Astrocyte (in vitro differentiated cells and primary cell): ENCODE results near the gene HMCN1.

Source experiments
- CTCF ChIP-seq: IDR thresholded peaks from 2 replicates; pipeline ENCODE4 v1.5.1; 2011; ENCODE audit warnings: low read depth, mild to moderate bottlenecking, inconsistent platforms, low read length, moderate library complexity; ENCODE audit not compliant: insufficient read depth
- EZH2 ChIP-seq: IDR thresholded peaks from 2 replicates; pipeline ENCODE4 v1.6.1; 2012; ENCODE audit warnings: mild to moderate bottlenecking, low read length, inconsistent platforms; ENCODE audit not compliant: insufficient read depth

DNA sequence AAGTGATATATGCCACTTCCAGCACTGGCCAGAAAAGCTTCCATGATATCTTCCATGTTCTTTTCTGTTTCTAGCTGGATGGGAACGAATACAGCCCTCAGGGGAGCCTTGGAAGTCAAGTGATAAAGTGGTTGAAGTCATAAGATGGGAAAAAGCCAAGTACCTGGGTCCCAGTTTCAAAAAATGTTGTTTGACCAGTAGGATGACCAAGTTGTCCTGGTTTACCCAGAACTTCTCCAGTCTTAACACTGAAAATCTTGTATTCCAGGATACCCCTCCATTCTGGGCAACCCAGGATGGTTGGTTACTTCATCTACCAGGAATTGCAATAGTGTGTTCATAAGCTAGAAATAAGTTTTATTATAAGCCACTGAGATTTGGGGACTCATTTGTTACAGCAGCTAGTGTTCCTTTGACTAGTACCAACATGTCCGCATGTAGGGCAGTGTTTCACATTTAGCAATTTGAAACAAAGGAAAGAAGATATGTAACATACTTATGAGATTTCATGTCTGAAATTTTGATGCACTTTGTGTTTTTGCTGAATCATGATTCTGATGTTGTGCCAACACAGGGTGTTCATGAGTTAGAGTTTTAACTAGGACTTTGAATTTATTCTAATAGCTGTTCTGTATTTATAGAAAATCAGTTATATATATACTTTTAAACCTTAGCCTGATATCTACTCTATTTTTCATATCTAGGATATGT, 500.9 kb downstream of the HMCN1 start:
- no peak for TF ChIP-seq CTCF
- no peak for TF ChIP-seq EZH2
